Measurements from ENCODE around the gene CNTN4. TPM values are rescaled to one million over a fixed set of nuclear protein-coding genes. Genes with fewer than 3 reads are reported as not detected.

Gene CNTN4
- polyA plus RNA-seq, 4 donors, result 28.0 to 123 (median 36.4) TPM

DNA sequence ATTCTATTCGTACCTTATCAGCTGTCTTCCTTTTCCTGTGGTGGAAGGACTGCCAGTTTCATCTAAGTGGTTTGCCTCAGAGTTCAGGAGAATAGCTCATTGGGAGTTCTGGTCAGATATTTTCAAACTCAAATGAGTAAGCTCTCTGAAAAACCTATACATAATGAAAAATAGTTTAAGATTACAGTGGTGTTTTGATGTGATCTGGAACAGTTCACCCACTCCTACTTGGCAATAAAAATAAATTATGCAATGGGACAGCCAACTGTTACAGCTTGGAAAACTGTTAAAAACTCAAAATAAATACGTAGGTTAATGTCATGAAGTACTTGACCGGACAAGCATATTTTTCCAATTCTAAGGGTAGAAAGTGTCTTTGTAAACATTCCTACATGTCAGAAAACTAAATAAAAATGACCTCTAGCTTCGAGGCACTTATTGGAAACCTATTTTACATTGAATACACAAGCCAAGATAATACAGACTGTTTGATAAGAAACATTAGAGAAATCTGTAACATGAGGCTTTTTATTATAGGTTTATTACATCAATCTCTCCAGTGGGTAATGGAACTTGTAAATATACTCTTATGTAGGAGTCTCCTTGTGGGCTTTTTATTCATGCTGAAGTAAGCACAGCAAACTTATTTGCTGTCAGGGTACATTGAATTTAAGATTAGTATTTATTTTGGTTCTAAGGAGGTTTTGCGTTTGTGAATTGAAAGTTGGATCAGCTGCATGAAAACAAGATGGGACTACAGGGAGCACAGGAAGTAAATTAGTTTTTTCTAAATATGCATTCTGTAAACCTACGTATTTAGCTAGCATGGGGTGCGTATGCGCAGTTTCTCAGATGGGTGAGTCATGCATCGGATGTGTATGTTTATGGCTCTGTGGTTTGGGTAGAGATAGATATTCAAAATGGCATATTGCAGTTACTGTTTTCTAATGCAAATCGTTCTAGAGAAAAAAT is 558.4 kb downstream of the CNTN4 start:
- DNase-seq (ENCODE audit: low read depth in 4 of 4, low spot score in 3 of 4), result no peak

DNA sequence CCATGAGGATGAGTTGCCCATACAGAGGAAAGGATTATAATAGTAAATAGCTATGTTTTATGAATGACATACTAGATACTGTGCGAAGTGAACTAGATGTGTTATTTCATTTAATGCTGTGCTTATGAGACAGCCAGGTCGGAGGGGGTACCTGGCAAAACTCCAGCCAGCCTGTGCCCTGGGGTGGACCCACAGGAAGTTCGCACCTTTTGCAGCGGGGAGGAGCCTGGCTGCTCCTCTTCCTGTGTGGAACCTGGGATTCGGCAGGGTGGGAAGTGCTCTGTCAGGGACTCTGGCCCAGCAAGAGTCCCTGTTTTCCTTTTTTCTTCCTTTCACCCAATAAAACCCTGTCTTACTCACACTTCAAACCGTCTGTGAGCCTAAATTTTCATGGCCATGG is 559.3 kb downstream of the CNTN4 start:
- no peak for DNase-seq (ENCODE audit: low read depth in 4 of 4, low spot score in 3 of 4)

DNA sequence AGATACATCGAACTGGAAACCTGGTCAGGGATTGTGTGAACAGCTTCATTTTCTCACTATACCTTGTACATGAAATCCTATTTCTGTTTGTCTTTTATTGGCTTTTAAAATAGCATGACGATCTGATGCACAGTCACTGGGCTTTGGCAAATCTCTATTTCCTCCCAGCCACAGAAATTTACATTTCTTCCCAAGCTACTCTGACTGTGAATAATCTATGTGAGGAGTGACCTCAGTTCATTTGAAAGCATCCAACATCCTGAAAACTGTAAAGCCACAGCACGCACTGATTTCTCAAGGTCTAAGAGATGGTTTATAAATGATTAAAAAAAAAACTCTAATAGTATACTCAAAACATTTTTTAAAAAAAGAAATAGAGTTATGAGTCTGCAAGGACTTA is 561.2 kb downstream of the CNTN4 start:
- DNase-seq (ENCODE audit: low read depth in 4 of 4, low spot score in 3 of 4), result no peak

DNA sequence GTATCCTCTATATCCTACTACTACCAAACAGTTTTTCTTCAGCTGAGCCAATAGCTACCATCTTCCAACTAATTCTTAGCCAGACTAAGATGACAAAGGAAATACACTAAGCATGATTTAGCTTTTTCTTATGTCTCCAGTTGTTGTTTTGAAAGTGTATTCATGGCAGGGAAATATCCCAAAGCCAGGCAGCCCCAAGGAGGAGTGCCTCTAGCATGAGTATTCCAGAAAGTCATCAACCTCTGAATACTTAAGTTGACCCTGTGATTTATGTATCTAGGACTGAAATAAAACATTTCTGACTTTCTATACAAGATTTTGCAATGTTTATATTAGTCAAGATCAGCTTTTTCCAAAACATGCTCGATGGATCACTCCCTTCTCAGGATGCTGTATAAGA is 562.4 kb downstream of the CNTN4 start:
- no peak for DNase-seq (ENCODE audit: low read depth in 4 of 4, low spot score in 3 of 4)

DNA sequence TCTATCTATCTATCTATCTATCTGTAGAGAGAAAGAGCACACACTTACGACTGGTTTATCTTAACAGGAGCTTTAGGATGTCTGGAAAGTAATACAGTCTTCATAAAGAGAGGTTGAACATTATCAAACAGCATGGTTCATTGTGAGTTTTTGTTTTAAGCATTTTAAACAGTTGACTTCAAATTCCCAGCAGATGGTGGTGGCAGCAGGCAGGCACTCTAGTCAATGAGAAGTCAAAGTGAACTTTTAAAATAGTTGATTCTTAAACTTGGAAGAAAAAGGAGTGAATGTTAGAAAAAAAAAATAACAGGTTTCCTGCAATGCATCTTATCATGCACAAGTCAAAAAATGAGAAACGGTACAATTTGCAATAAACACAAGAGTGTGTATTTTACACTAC is 578.8 kb downstream of the CNTN4 start:
- DNase-seq (ENCODE audit: low read depth in 4 of 4, low spot score in 3 of 4), result no peak

DNA sequence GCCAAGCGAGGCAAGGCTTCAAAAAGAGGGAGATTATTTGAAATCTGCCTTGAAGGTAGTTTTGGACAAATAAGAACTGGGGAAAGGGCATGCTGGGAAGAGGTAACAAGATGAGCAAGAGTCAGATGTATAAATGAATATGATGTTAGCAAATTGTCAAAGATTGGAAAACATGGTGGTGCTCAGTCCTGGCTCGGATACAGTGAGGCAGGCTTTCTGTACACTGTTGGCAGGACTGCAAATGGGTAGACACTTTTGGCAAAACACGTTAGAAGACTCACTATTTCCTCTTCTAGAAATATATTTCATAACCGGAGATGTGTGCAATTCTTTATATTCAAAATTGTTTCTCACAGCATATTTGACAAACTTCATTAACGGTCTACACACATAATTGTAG is 581.6 kb downstream of the CNTN4 start:
- DNase-seq (ENCODE audit: low read depth in 4 of 4, low spot score in 3 of 4), result no peak

DNA sequence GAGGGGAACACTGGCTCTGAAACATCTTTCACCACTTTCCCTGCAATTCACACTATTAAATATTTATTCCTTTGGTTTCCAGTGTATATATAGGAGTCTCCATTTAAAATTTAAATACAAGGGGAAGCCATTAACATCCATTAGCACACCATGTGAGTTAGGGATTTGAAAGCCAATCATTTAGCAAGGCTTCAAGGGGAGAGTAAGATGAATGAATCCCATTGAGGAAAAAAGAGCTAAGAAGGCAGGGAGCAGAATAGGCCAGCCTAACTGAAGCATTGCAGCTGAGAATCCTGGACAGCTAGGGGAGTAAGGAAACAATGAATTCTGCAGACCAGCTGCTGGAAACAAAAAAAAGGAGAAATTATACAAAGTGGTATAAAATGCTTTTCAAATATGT is 585.4 kb downstream of the CNTN4 start:
- DNase-seq (ENCODE audit: low read depth in 4 of 4, low spot score in 3 of 4), result no peak

DNA sequence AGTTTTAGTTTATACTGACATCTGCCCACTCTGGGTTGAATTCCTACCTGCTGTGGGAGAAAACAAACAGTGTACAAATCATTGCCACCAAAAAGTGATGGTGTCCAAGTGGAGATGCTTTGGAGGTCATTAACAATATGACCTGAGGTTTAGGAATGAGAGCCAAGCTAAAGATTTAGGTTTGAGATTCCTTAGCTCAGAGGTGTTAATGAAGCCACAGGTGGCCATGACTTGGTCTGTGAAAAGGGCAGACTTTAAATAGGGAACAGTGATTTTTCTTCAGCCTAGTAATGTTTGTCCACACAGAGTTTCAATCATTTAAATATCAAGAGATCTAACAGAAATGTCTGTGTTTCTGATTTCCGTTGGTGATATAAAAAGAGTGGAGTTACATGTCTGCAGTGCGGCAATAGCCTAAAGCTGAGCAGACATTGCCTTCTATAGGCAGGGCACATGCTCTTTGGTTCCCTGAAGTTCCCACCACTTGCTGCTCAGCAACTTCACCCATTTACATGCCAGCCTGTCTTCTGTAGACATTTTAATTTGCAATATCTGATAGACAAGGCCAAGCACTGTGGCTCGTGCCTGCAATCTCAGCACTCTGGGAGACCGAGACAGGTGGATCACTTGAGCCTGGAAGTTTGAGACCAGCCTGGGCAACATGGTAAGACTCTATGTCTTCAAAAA is 588.3 kb downstream of the CNTN4 start:
- no peak for DNase-seq (ENCODE audit: low read depth in 4 of 4, low spot score in 3 of 4)

DNA sequence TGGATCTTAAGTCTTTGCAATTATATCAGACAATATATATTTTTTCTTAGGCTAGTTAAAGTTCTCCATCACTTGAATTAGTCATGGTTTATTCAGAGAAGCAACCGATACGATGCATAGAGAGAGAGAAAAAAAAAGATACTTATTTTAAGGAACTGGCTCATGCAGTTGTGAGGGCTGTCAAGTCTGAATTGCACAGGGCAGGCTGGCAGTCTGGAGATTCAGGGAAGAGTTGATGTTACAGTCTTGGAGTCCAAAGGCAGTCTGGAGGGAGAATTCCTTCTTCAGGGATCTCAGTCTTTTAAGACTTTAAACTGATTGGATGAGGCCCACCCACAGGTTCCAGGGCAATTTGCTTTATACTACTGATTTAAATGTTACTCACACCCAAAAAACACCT is 598.9 kb downstream of the CNTN4 start:
- no peak for DNase-seq (ENCODE audit: low read depth in 4 of 4, low spot score in 3 of 4)

DNA sequence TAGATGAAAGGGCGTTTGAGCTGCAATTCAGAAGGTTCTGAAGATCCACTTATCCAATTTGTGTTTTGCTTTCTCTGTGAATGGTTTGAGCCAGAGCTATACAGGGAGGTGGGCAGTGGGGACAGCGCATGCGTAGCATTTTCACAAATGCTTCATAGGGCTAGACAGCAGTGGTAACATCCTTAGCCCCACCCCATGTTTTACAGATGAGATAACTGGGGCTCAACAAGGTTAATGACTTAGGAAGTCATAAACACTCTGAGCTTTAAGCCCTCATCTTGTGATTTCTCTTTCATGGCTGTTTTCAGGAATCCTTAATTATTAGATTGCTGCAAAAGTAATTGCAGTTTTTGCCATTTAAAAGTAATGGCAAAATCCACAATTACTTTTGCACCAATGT is 602.8 kb downstream of the CNTN4 start:
- DNase-seq (ENCODE audit: low read depth in 4 of 4, low spot score in 3 of 4), result no peak

DNA sequence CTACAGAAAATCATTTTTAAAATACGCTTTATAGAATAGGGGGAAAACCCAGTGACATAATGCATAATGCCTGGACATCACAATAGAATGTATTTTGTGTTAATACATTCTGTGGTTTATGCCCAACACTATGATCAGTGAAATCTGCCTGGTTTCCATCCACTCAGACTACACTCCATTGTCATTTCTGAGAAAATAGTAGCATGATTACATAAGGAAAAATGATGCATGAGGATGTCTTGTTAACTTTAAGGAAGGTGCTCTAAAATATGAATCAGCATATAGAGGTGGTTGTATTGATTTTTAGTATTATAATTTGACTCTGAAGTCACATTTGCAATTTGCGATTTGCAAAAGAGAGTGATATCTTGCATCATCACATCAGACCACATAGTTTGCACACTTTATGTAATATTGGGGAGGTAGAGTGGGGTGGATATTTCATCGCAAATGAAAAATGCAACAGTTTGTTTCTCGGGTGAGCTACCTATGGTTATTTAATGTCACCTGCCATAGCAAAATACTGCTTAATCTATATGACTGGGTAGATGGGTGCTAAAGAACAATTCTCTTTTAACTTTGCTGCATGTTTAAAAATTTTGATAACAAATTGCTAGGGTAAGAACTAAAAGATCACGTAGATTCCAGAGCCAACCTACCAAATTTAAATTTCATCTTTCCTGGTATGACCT is 607.6 kb downstream of the CNTN4 start:
- DNase-seq (ENCODE audit: low read depth in 4 of 4, low spot score in 3 of 4), result no peak

DNA sequence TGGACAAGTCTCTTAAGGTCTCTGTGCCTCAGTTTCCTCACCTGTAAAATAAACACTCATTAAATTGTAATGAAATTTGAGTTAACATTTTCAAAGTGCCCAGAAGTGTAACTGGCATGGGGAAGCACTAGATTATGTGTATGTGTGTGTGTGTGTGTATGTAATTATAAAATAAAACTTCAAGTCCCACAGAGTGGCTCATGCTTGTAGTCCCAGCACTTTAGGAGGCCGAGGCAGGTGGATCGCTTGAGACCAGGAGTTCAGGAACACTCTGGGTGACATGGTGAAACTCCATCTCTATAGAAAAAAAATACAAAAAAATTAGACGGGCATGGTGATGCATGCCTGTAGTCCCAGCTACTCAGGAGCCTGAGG is 608.2 kb downstream of the CNTN4 start:
- no peak for DNase-seq (ENCODE audit: low read depth in 4 of 4, low spot score in 3 of 4)

DNA sequence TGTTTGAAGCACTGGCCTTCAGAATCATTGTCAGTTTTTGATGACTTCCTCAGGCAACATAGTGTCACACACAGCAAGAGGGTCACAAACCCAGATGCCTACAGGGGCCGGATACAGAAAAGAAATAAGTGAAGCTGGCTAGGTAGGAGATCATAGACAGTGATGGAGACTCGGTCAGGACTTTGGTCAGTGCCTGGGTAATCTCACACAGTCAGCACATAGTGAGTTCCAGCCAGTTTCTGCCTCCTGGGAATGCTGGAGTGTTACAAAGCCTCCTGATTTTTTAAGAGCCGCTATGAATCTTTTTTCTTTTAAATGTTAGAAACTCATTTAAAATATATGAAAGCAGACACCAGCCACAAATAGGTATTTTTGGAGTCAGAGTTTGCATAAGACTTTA is 612.4 kb downstream of the CNTN4 start:
- no peak for DNase-seq (ENCODE audit: low read depth in 4 of 4, low spot score in 3 of 4)

DNA sequence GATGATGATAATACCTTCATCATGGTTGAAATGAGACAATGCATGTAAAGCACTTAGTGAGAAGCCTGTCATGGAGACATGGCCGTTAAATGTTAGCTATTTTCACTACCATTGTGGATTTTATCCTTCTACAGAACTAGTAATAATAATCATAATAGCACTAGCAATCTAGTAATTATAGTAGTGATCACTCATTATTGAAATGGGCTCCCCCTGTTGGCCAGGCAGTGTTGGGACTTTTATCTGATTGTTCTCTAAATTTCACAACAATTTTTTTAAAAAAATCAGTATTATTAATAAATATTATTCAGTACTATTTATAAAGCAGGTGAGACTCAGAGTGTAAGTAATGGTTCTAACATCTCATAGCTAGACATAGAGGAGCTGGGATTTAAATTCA is 615.3 kb downstream of the CNTN4 start:
- no peak for DNase-seq (ENCODE audit: low read depth in 4 of 4, low spot score in 3 of 4)

DNA sequence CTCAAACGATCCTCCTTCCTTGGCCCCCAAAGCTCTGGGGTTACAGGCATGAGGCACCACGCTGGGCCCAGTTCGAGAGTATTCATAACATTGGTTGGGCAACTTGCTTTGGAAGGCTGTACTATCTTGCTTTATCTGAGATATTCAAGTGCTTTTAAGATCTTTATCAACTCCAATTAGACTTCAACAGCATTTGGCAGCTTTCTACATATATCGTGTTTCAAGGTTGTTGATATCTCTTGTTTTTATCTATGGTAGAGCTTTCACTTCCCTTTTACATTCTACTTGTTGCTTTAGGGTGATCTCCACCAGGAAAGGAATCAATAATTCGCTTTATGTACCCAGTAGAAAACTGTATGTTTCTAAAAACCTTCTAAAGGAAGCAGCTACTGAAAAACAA is 616.2 kb downstream of the CNTN4 start:
- DNase-seq (ENCODE audit: low read depth in 4 of 4, low spot score in 3 of 4), result no peak

DNA sequence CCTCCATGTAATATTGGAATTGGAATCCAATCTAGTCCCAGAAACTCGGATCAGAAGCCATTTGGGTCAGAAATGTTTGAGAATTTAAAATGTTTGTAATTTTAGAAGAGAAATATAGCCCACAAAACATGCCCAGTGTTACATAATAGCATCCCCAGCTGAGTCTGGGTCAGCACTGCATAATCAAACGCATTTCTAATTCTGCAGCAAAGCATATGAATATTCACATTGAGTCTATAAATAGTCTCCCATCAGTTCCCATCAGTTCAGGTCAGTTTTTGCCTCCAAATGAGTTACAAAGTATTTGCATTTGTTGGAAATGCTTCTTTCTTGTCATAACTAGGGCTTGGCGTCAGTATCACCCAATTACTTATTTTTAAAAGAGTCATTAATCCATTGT is 628.4 kb downstream of the CNTN4 start:
- no peak for DNase-seq (ENCODE audit: low read depth in 4 of 4, low spot score in 3 of 4)

DNA sequence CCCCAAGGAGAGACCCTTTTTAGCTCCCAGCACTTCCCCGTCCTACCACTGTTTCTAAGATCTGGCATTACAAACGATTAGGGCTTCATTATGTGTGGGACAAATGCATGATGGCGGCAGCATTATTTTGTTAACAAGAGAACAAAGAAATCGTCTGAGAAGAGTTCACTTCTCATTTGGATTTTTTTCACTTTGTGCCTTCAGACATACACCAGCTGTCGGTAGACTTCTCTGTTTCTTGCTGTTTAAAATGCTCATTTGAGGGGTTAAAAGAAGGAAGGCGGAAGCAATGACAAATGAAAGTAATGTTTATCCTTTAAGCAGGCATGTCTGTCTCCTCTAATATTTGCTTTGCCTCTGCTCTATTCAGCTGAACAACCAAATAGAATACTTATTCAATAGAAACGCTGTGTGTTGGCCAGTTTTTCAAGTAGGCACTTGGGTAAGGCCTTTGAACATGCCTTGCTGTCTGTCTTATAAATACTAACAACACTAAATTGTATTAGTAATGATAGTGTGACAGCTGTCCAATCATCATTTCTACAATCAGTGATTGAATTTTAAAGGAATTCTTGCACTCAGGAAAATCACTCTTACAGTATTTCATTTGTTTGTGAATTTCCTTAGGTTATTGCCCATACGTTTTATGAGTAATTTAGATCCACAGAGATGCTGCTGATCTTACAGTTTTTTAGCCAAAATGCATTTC is 629.1 kb downstream of the CNTN4 start:
- DNase-seq (ENCODE audit: low read depth in 4 of 4, low spot score in 3 of 4), result no peak

DNA sequence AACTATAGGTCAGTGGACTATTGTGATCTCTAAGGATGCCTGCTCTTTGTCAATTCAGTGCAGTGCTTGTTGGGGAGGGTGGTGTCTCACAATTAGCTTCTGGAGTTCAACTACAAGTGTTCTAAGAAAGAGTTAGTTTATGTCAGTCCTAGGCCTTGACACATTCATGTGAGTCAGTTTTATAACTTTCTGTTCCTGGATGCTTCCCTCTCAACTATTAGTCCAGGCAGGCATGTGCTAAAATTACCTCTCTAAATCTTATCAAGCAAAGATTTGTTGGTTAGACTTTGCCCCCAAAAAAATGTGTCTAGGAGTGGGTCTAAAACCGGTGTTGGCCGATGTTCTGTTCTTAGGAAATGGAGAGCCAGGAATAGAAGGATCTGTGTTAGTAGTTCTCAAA is 633.2 kb downstream of the CNTN4 start:
- no peak for DNase-seq (ENCODE audit: low read depth in 4 of 4, low spot score in 3 of 4)

DNA sequence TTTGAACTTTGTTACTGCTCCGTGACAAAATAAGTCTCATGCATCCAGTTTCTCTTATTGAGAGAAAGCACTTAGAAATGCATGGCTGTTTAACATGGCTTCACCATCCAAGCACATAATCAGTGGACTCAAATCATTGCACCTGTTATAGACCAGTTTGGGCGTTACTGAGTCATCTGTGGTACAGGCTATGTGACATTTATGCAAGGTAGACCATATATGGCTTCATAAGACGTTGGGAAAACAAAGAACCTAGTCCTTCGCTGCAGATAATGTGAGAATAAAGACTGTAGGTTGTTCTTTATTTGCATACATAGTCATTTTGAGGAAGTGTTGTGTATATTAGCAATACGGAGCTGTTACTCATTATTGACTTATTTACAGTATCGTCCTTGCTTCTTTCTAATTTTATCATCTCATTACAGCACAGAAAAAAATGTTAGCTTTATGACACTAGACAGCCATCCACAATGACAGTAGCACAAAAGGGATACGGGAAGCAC is 636.8 kb downstream of the CNTN4 start:
- DNase-seq (ENCODE audit: low read depth in 4 of 4, low spot score in 3 of 4), result no peak

DNA sequence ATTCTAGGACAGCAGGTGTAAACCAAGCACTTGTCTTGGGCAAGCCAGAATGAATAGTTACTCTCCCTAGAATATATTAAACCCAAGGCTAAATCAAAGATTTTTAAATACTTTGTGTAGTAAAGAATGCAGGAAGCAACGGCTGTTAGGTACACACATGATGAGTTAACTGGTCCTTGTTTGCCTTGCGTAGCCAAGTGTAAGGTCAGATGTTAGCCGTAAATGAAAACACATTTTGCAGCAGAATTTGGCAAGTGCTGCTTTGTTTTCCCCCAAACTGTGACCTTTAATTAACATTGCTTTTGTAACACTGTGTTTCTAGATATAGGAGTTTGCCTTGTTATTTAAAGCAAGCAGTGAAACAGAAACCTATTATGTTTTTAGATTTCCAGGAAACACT is 642.9 kb downstream of the CNTN4 start:
- no peak for DNase-seq (ENCODE audit: low read depth in 4 of 4, low spot score in 3 of 4)

Measured in left renal pelvis (tissue), 4 donors.